Stimulated activated CD4-positive, alpha-beta T cell treated with anti-CD3 and anti-CD28 coated beads, TNF-alpha, amount 100 ng/mL, for 4 hours (primary cell): Measurements from ENCODE around the gene RBMS3.
"Not testable (repeated sequence)": the region's sequence is repeated elsewhere in the genome, so short reads cannot be mapped to it uniquely, and the experiment has no call there.

ENCODE experiments used
- DNase-seq, 3 experiments: peaks; one replicate each; pipeline ENCODE4 v3.0.0-alpha.2; 2020; ENCODE audit warnings: low read depth in 3 of 3

RBMS3 gene

GRCh38 chr3:29618395-29619282 is 337.8 kb downstream of the RBMS3 start:
- no peak for DNase-seq

GRCh38 chr3:29619676-29620075 is 338.8 kb downstream of the RBMS3 start:
- no peak for DNase-seq

GRCh38 chr3:29627136-29628117 is 346.6 kb downstream of the RBMS3 start:
- no peak for DNase-seq

- no peak for DNase-seq
These were observed 347.9 kb downstream of the RBMS3 start for GRCh38 chr3:29628795-29629194.

- DNase-seq: no peak
These were observed 355.0 kb downstream of the RBMS3 start for GRCh38 chr3:29635888-29636287.

GRCh38 chr3:29637068-29637467 is 356.2 kb downstream of the RBMS3 start:
- DNase-seq: no peak

GRCh38 chr3:29639578-29640290 is 358.9 kb downstream of the RBMS3 start:
- no peak for DNase-seq

- DNase-seq: no peak
These were observed 361.6 kb downstream of the RBMS3 start for GRCh38 chr3:29642393-29643033.

- no peak for DNase-seq
These were observed 362.2 kb downstream of the RBMS3 start for GRCh38 chr3:29643034-29643425.

GRCh38 chr3:29644261-29644660 is 363.4 kb downstream of the RBMS3 start:
- DNase-seq: no peak

GRCh38 chr3:29644956-29645636 is 364.2 kb downstream of the RBMS3 start:
- no peak for DNase-seq

- DNase-seq: no peak
These were observed 365.2 kb downstream of the RBMS3 start for GRCh38 chr3:29646043-29646442.

GRCh38 chr3:29649815-29650547 is 369.1 kb downstream of the RBMS3 start:
- DNase-seq: no peak

- DNase-seq: no peak
These were observed 372.8 kb downstream of the RBMS3 start for GRCh38 chr3:29653680-29654079.

- DNase-seq: no peak
These were observed 374.3 kb downstream of the RBMS3 start for GRCh38 chr3:29655015-29655747.

- no peak for DNase-seq
These were observed 384.8 kb downstream of the RBMS3 start for GRCh38 chr3:29665688-29666087.

- no peak for DNase-seq
These were observed 387.4 kb downstream of the RBMS3 start for GRCh38 chr3:29668233-29668632.

- no peak for DNase-seq
These were observed 387.9 kb downstream of the RBMS3 start for GRCh38 chr3:29668728-29669127.

GRCh38 chr3:29670476-29670875 is 389.6 kb downstream of the RBMS3 start:
- DNase-seq: not testable (repeated sequence)
